Activated CD4-positive, alpha-beta T cell treated with anti-CD3 and anti-CD28 coated beads for 36 hours (primary cell): ENCODE data around the gene ANKRD63. TPM values are rescaled to one million over a fixed set of nuclear protein-coding genes. Genes with fewer than 3 reads are reported as not detected.

Experiments used
- ATAC-seq: fragments of 200-7000 bp; cut with Tn5 transposase; one replicate; pipeline ENCODE4 v1.10.0; 2021; ENCODE audit warnings: mild to moderate bottlenecking, moderate library complexity
- CTCF ChIA-PET: fragments of 350-600 bp; sonication (Branson Sonifier 250); formaldehyde crosslinking; loops from one replicate; lab custom pipeline; 2021; ENCODE audit warnings: antibody characterized with exemption; lab: Charles Lee
- POLR2A ChIA-PET: fragments of 350-600 bp; sonication (Branson Sonifier 250); formaldehyde crosslinking; loops from one replicate; lab custom pipeline; 2021; ENCODE audit warnings: antibody characterized with exemption, inconsistent platforms; lab: Charles Lee
- DNase-seq: peaks from one replicate; pipeline ENCODE4 v3.0.0-alpha.2; 2020
- H3K27ac Mint-ChIP-seq: one replicate; pipeline ENCODE4 v1.8.0; 2021; ENCODE audit warnings: mixed read lengths
- H3K27me3 Mint-ChIP-seq: one replicate; pipeline ENCODE4 v1.8.0; 2021; ENCODE audit warnings: mixed read lengths
- H3K36me3 Mint-ChIP-seq: one replicate; pipeline ENCODE4 v1.8.0; 2021; ENCODE audit warnings: low read depth, mixed read lengths
- H3K4me1 Mint-ChIP-seq: one replicate; pipeline ENCODE4 v1.8.0; 2021; ENCODE audit warnings: mixed read lengths
- H3K4me3 Mint-ChIP-seq: one replicate; pipeline ENCODE4 v1.8.0; 2021; ENCODE audit warnings: mild to moderate bottlenecking, moderate library complexity, mixed read lengths
- H3K9me3 Mint-ChIP-seq: one replicate; pipeline ENCODE4 v1.8.0; 2021; ENCODE audit warnings: low read depth, mixed read lengths
- intact Hi-C, 2 experiments: fragments of 100-400 bp; cut with DNase I in 1 of 2; cut with micrococcal nuclease in 1 of 2; formaldehyde crosslinking; loops; one replicate each; pipeline versions ENCODE4 v1.14.2 to v1.15.1; 2022 to 2024; cut with DNase I, micrococcal nuclease
- total RNA-seq, 2 experiments: library from RNA; stranded (reverse); gene quantifications; one replicate each; pipeline ENCODE4 v1.2.3, GENCODE V29; 2021

ANKRD63 gene
- not detected for total RNA-seq

GRCh38 chr15:40282869-40283614, at the start of gene ANKRD63:
ANKRD63 (minus strand) TSS chr15:40283064; CDS start chr15:40282586, 478 bp downstream.
- ChIA-PET POLR2A (no interaction called here), CTCF (interaction anchor here (0.6 to 5.7 kb wide), 9 partner anchors 8 to 587 kb away, joined by 3 to 30 read pairs (median 4); partner anchors contain the start of genes INAFM2 and PLCB2)
- Mint-ChIP-seq H3K9me3 (no peaks in the 10 kb centered on the region), H3K36me3 (no peaks in the 10 kb centered on the region), H3K27ac (no peak within 1 kb of the TSS), H3K4me3 (peak within 1 kb of the TSS; percentile 53), H3K4me1 (peaks cover 4% of the 10 kb centered on the region), H3K27me3 (peaks cover 29% of the 10 kb centered on the region)
- intact Hi-C loops, result loop anchor here in 1 of 2 experiments (1.0 to 5.0 kb wide), 2 partner anchors 25 to 39 kb away; partner anchors contain the start of gene INAFM2
- ATAC-seq (peak; percentile 63), DNase-seq (peak; percentile 63)

DNA sequence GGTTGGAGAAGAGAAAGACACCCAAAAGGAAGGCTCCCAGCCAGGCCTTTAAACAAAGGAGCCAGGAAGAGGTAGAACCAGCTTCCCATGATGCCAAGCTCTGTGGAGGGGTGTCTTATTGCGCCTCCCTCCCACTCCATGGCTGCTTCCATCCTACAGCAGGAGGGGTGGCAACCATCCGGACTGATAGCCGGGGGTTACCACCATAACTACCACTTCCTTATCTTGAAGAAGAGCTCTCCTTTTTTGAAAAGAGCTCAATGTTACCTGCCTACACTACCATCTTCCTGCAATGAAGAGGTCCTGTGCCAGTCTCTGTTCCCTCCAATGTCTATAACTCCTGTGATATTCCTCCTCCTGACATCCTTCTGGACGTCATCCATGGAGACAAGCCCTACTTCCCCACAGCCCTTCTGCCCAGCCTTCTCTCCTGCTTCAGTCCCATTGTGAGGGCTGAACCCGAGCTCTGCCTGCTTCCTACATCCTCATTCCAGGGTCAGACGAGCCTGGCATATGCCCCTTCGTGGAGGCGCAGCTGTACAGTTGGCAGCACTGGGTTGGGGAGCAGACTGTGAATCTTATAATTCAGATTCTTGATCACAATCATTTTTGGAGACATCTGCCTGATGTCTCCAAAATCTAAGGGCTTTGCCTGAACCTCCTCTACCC, 49.4 kb upstream of the ANKRD63 start:
- no peaks in the 10 kb centered on the region for H3K27me3 Mint-ChIP-seq
- POLR2A ChIA-PET, result no interaction called here
- H3K9me3 Mint-ChIP-seq, result no peaks in the 10 kb centered on the region
- intact Hi-C loops, result no loop called here
- no peak for ATAC-seq
- no peaks in the 10 kb centered on the region for H3K36me3 Mint-ChIP-seq
- no peak overlapping the region for H3K4me3 Mint-ChIP-seq
- no peak for DNase-seq
- H3K27ac Mint-ChIP-seq, result no peak overlapping the region
- H3K4me1 Mint-ChIP-seq, result peaks cover 13% of the 10 kb centered on the region
- CTCF ChIA-PET, result interaction anchor here (0.5 to 9.9 kb wide), 7 partner anchors 12 to 177 kb away, joined by 3 to 150 read pairs (median 3); partner anchors contain the start of gene INAFM2

DNA sequence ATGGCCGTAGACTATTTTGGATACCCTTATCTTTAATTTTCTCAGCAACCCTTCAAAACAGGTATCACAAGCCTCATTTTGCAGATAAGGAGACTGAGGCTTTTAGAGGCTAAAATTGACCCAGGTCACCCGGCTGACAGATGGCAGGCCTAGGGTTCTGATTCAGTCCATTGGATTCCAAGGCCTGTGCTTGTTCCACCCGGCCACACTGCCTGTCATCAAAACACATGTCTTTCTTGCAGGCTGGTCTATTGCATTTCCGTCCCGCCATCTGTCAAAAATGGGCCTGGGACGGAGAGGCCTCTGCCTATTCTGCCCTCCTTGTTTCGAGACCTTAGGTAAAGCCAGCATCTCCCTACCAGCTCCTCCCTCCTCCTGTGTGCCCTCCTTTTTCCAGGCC, 48.8 kb upstream of the ANKRD63 start:
- H3K4me1 Mint-ChIP-seq, result peaks cover 13% of the 10 kb centered on the region
- CTCF ChIA-PET, result interaction anchor here (0.5 to 9.9 kb wide), 7 partner anchors 12 to 90 kb away, joined by 3 to 150 read pairs (median 3); partner anchors contain the start of gene INAFM2
- POLR2A ChIA-PET, result no interaction called here

DNA sequence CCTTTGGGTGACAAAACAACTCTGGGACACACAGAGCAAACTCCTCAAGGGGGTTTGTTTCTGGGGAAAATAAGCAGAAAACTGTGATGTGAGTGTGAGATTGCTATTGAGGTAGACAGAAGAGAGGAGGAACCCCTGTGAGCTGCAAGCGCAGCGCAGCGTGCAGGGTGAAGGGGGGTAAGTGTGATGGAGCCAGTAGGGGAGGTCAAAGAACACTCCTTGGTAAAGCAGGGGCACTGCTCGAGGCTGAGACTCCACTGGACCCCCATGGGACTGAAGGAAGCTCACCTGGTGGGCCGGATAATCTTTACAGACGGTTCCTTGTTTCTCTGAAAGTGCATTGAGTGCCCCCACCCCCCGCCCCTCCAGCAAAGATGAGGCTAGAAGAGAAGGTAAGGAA, 48.2 kb upstream of the ANKRD63 start:
- no peak for ATAC-seq
- Mint-ChIP-seq H3K36me3 (peaks cover under 1% of the 10 kb centered on the region), H3K27ac (no peak overlapping the region), H3K4me1 (peaks cover 14% of the 10 kb centered on the region), H3K27me3 (no peaks in the 10 kb centered on the region), H3K4me3 (no peak overlapping the region), H3K9me3 (no peaks in the 10 kb centered on the region)
- no peak for DNase-seq
- ChIA-PET POLR2A (no interaction called here), CTCF (interaction anchor here (0.5 to 7.0 kb wide), 3 partner anchors 9 to 113 kb away, joined by 3 to 109 read pairs (median 3); partner anchors contain the start of gene CCDC9B)
- intact Hi-C loops, result no loop called here

More for the DNA sequence above, 48.8 kb upstream of the ANKRD63 start:
- Mint-ChIP-seq H3K27ac (no peak overlapping the region), H3K36me3 (no peaks in the 10 kb centered on the region), H3K27me3 (no peaks in the 10 kb centered on the region), H3K9me3 (no peaks in the 10 kb centered on the region), H3K4me3 (no peak overlapping the region)
- ATAC-seq (no peak), DNase-seq (no peak)
- intact Hi-C loops, result no loop called here

- H3K9me3 Mint-ChIP-seq, result no peaks in the 10 kb centered on the region
- H3K27me3 Mint-ChIP-seq, result no peaks in the 10 kb centered on the region
- ATAC-seq (no peak), DNase-seq (no peak)
- H3K4me3 Mint-ChIP-seq, result no peak overlapping the region
- H3K27ac Mint-ChIP-seq, result no peak overlapping the region
- CTCF ChIA-PET, result interaction anchor here (0.7 to 7.0 kb wide), 2 partner anchors 10 to 113 kb away, joined by 3 to 109 read pairs; partner anchors contain the start of gene CCDC9B
- intact Hi-C loops, result no loop called here
- POLR2A ChIA-PET, result no interaction called here
- H3K4me1 Mint-ChIP-seq, result peaks cover 20% of the 10 kb centered on the region
- peaks cover 4% of the 10 kb centered on the region for H3K36me3 Mint-ChIP-seq
These were observed 47.5 kb upstream of the ANKRD63 start for GRCh38 chr15:40330368-40330836.

GRCh38 chr15:40329804-40330203, 46.9 kb upstream of the ANKRD63 start:
- Mint-ChIP-seq H3K9me3 (no peaks in the 10 kb centered on the region), H3K4me3 (no peak overlapping the region), H3K27me3 (no peaks in the 10 kb centered on the region), H3K36me3 (peaks cover 4% of the 10 kb centered on the region), H3K27ac (no peak overlapping the region), H3K4me1 (peaks cover 26% of the 10 kb centered on the region)
- DNase-seq (no peak), ATAC-seq (no peak)
- CTCF ChIA-PET, result interaction anchor here (0.9 to 7.0 kb wide), 2 partner anchors 10 to 93 kb away, joined by 3 to 109 read pairs; partner anchors contain the start of gene CCDC9B
- POLR2A ChIA-PET, result no interaction called here
- intact Hi-C loops, result no loop called here

GRCh38 chr15:40328751-40329150, 45.9 kb upstream of the ANKRD63 start:
- H3K9me3 Mint-ChIP-seq, result no peaks in the 10 kb centered on the region
- ChIA-PET CTCF (interaction anchor here (0.6 to 7.0 kb wide), 8 partner anchors 8 to 502 kb away, joined by 3 to 109 read pairs (median 5); partner anchors contain the start of gene CCDC9B), POLR2A (no interaction called here)
- H3K4me3 Mint-ChIP-seq, result no peak overlapping the region
- H3K4me1 Mint-ChIP-seq, result peaks cover 17% of the 10 kb centered on the region
- no peak overlapping the region for H3K27ac Mint-ChIP-seq
- ATAC-seq (no peak), DNase-seq (no peak)
- peaks cover 4% of the 10 kb centered on the region for H3K36me3 Mint-ChIP-seq
- intact Hi-C loops, result no loop called here
- no peaks in the 10 kb centered on the region for H3K27me3 Mint-ChIP-seq

- no peak overlapping the region for H3K4me3 Mint-ChIP-seq
- ChIA-PET POLR2A (interaction anchor here (1.1 kb wide), 1 partner anchor 14 kb away, joined by 3 read pairs; no protein-coding TSS in a partner anchor), CTCF (interaction anchor here (1.1 to 7.0 kb wide), 8 partner anchors 8 to 54 kb away, joined by 3 to 109 read pairs (median 10); partner anchors contain the start of genes CCDC9B and PLCB2)
- peaks cover 14% of the 10 kb centered on the region for H3K4me1 Mint-ChIP-seq
- intact Hi-C loops, result no loop called here
- H3K27me3 Mint-ChIP-seq, result no peaks in the 10 kb centered on the region
- no peak overlapping the region for H3K27ac Mint-ChIP-seq
- H3K9me3 Mint-ChIP-seq, result no peaks in the 10 kb centered on the region
- peaks cover 4% of the 10 kb centered on the region for H3K36me3 Mint-ChIP-seq
- no peak for DNase-seq
- no peak for ATAC-seq
These were observed 45.3 kb upstream of the ANKRD63 start for GRCh38 chr15:40328176-40328575.

GRCh38 chr15:40327457-40327856, 44.6 kb upstream of the ANKRD63 start:
- Mint-ChIP-seq H3K27me3 (no peaks in the 10 kb centered on the region), H3K36me3 (peaks cover 4% of the 10 kb centered on the region), H3K27ac (no peak overlapping the region), H3K4me1 (peaks cover 15% of the 10 kb centered on the region), H3K4me3 (no peak overlapping the region), H3K9me3 (no peaks in the 10 kb centered on the region)
- CTCF ChIA-PET, result interaction anchor here (1.0 to 7.0 kb wide), 9 partner anchors 8 to 63 kb away, joined by 3 to 109 read pairs (median 5); partner anchors contain the start of genes CCDC9B and PLCB2
- ATAC-seq, result no peak
- intact Hi-C loops, result no loop called here
- no peak for DNase-seq
- POLR2A ChIA-PET, result interaction anchor here (0.6 to 1.1 kb wide), 2 partner anchors 13 to 72 kb away, joined by 3 read pairs; no protein-coding TSS in a partner anchor

DNA sequence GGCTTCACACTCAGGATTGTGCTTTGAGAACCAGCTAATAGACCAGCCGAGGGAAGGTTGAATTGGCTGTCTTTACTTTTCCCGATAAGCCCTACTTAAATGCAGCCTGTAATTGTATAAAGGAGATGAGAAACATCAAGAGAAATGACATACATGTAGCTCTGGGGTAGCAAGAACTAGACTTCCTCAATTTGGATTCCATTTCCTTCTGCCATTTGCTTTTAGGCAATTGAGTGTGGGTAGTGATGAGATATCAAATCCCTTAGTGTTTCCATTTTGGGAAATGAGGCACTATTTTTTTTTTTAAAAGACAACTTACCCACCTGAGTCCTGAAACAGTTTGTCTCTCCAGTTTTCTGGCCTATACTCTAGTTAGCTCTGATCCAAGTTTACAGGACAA, 42.8 kb upstream of the ANKRD63 start:
- ChIA-PET POLR2A (no interaction called here), CTCF (interaction anchor here (0.7 to 7.0 kb wide), 12 partner anchors 9 to 239 kb away, joined by 3 to 109 read pairs (median 6); partner anchors contain the start of genes CCDC32 and CCDC9B)
- Mint-ChIP-seq H3K9me3 (no peaks in the 10 kb centered on the region), H3K4me3 (no peak overlapping the region), H3K27ac (no peak overlapping the region), H3K4me1 (peaks cover 25% of the 10 kb centered on the region), H3K36me3 (peaks cover 4% of the 10 kb centered on the region), H3K27me3 (no peaks in the 10 kb centered on the region)
- ATAC-seq, result no peak
- no peak for DNase-seq
- intact Hi-C loops, result no loop called here

DNA sequence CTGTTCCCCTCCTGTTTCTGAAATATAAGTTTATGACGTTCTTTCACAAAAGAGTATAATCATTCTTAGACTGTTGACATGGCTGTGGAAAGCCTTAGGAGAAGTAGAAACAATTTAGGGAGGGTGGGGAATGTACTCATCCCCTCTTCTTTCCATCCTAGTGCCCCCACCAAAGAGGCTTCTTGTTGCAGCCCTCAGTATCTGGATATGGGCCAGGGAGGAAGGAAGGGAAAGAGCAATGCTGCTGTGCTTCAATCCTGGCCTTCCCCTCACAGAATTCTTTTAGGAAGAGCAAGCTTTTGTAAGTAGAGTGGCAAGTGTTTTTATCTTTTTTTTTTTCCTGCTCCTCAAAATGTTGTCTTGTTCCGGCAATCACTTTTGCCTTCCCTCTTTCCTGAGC, 42.3 kb upstream of the ANKRD63 start:
- ATAC-seq (no peak), DNase-seq (no peak)
- no peaks in the 10 kb centered on the region for H3K27me3 Mint-ChIP-seq
- H3K4me1 Mint-ChIP-seq, result peaks cover 25% of the 10 kb centered on the region
- no peaks in the 10 kb centered on the region for H3K9me3 Mint-ChIP-seq
- no peak overlapping the region for H3K27ac Mint-ChIP-seq
- CTCF ChIA-PET, result interaction anchor here (0.6 to 7.0 kb wide), 12 partner anchors 9 to 239 kb away, joined by 3 to 109 read pairs (median 4); partner anchors contain the start of genes CCDC32 and CCDC9B
- POLR2A ChIA-PET, result no interaction called here
- peak overlapping the region; percentile 71 for H3K4me3 Mint-ChIP-seq
- H3K36me3 Mint-ChIP-seq, result peaks cover 4% of the 10 kb centered on the region
- intact Hi-C loops, result no loop called here
